B cell (primary cell): ENCODE data around the gene TBX20.

ENCODE experiments used
- EZH2 ChIP-seq: IDR thresholded peaks from 2 replicates; pipeline ENCODE4 v1.6.1; 2012; ENCODE audit warnings: borderline replicate concordance, low read depth, mild to moderate bottlenecking, moderate library complexity, low read length; ENCODE audit not compliant: insufficient read depth, poor library complexity, severe bottlenecking
- TF ChIP-seq, protein P1 (sequence below): fragments of 200-600 bp; IDR thresholded peaks from one replicate; pipeline ENCODE4 v1.8.0; 2022; ENCODE audit warnings: antibody characterized with exemption, mild to moderate bottlenecking

DNA sequence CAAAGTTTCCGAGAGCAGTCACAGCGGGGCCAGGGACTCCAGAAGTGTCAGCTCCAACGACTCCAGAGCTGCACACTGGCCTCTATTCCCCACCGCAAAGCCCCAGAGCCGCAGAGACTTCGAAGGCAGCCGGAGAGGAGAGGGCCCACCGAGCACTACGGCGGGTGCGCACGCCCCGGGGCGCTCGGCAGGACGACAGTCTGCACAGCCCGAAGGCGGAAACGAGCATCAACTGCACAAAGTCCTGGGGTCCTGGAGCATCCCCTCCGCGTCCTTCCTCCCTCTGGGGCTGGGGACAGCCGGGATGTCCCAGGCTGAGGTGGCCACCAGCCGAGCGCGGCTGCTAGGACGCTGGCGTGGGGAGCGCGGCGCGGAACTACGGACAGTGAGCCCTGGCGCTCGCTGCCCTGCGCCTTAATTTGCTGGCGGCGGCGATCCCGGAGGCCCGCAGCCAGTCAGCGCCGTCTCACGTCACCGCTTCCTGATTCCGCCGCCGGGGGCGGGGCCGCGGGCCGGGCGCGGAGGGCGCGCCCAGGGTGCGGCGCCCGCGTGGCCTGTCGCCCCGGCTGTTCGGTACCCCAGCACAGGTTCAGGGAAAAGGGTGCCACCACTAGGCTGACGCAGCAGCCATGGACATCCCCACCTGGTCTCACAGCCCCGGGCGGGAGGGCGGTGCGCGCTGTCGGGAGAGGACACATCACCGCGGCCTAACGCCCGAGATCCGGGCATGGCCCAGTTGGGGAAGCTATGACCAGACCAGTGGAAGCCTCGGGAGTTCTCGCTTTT lies at the start of gene TBX20:
- TF ChIP-seq, protein P1, sequence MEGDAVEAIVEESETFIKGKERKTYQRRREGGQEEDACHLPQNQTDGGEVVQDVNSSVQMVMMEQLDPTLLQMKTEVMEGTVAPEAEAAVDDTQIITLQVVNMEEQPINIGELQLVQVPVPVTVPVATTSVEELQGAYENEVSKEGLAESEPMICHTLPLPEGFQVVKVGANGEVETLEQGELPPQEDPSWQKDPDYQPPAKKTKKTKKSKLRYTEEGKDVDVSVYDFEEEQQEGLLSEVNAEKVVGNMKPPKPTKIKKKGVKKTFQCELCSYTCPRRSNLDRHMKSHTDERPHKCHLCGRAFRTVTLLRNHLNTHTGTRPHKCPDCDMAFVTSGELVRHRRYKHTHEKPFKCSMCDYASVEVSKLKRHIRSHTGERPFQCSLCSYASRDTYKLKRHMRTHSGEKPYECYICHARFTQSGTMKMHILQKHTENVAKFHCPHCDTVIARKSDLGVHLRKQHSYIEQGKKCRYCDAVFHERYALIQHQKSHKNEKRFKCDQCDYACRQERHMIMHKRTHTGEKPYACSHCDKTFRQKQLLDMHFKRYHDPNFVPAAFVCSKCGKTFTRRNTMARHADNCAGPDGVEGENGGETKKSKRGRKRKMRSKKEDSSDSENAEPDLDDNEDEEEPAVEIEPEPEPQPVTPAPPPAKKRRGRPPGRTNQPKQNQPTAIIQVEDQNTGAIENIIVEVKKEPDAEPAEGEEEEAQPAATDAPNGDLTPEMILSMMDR: no peak
- TF ChIP-seq EZH2: no peak
